ENCODE results near the gene BICD2.

BICD2 gene

DNA sequence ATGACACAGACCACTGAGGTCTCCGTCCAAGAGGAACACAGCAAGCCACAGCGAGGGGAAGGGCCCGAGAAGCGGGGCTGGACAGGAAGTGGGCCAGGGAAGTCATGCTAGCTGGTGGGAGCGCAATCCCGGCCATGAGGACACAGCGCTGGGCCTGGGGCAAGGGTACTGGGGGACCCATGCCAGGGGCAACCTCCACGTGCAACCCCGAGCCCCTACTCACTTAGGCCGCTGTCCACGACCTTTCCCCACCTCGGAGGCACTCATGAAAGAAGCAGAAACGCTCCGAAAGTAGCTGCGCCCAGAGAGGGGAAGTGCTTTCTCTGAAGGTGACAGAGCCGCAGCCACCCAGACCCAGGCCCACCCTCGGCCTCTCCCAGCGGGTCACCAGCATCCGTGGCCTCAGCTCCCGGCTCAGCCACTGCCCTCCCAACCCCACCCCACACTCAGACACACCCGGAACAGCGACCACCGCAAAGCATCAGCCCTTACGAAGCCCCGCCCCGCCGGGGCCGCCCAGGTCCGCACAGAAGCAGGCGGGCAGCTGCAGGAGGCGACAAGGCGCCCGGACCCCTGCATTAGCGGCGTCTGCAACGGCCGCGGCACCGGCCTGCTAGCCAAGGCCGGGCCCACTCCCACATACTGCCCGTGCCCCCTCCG is 782 bp downstream of the BICD2 start:
- Histone ChIP-seq H3K4me1 (ENCODE audit: control insufficient read depth in 2 of 2, insufficient read depth in 1 of 2, low read depth in 1 of 2, low read length in 2 of 2) (peaks cover 15 to 16% of the 10 kb centered on the region in 2 donors), H3K36me3 (replicated peaks in 1 of 2; ENCODE audit: control insufficient read depth in 2 of 2, insufficient read depth in 2 of 2, low read length in 2 of 2) (peaks cover 0 to 2% of the 10 kb centered on the region in 2 donors), H2BK120ac (ENCODE audit: low read depth, low read length) (no peak overlapping the region), H3K27me3 (ENCODE audit: control insufficient read depth in 3 of 3, insufficient read depth in 3 of 3, low read depth in 1 of 3, low read length in 3 of 3) (peaks cover 0 to 2% (median 0%) of the 10 kb centered on the region in 3 experiments), H2AK5ac (ENCODE audit: low read depth, low read length) (peak overlapping the region; percentile 89), H3K9me3 (replicated peaks in 1 of 2; ENCODE audit: control insufficient read depth in 2 of 2, insufficient read depth in 1 of 2, low read depth in 1 of 2, low read length in 2 of 2) (no peaks in the 10 kb centered on the region), H3K23ac (ENCODE audit: low read depth, low read length, poor library complexity) (peak overlapping the region; percentile 94), H3K18ac (ENCODE audit: low read length) (peak overlapping the region; percentile 63), H2BK5ac (ENCODE audit: low read length) (no peak overlapping the region), H3K79me1 (ENCODE audit: low read depth, low read length) (peaks cover 27% of the 10 kb centered on the region), H2AFZ (ENCODE audit: low read length) (peak overlapping the region; percentile 91), H2BK15ac (ENCODE audit: low read length) (no peak overlapping the region), H3K4me3 (ENCODE audit: low read length in 2 of 2) (peak overlapping the region; percentile 93), H3K14ac (ENCODE audit: low read length) (peak overlapping the region; percentile 95), H3K4ac (ENCODE audit: low read length) (no peak overlapping the region), H4K8ac (ENCODE audit: low read depth, low read length) (no peak overlapping the region), H2BK12ac (ENCODE audit: low read length) (no peak overlapping the region), H3K9ac (ENCODE audit: low read depth, low read length, poor library complexity) (peak overlapping the region; percentile 99), H3K27ac (replicated peaks; ENCODE audit: low read length) (no peak overlapping the region), H4K91ac (ENCODE audit: low read depth, low read length, poor library complexity) (no peak overlapping the region), H3K4me2 (ENCODE audit: insufficient read depth, low read length, poor library complexity, severe bottlenecking) (peak overlapping the region; percentile 94)
- DNase-seq (ENCODE audit: low spot score) = peak; percentile 35
- no CpG with 5 or more reads among the region's 42 CpGs for WGBS, 2 donors (ENCODE audit: extremely low coverage in 2 of 2, insufficient read length in 2 of 2, insufficient replicate concordance in 1 of 2)

- H3K36me3 ChIP-seq (replicated peaks in 1 of 2; ENCODE audit: control insufficient read depth in 2 of 2, insufficient read depth in 2 of 2, low read length in 2 of 2) = peaks cover 0 to 2% of the 10 kb centered on the region in 2 donors
- H3K4me2 ChIP-seq (ENCODE audit: insufficient read depth, low read length, poor library complexity, severe bottlenecking) = peak overlapping the region; percentile 94
- no peak overlapping the region for H2BK120ac ChIP-seq (ENCODE audit: low read depth, low read length)
- H3K18ac ChIP-seq (ENCODE audit: low read length) = peak overlapping the region; percentile 63
- H3K23ac ChIP-seq (ENCODE audit: low read depth, low read length, poor library complexity) = peak overlapping the region; percentile 94
- peak overlapping the region; percentile 89 for H2AK5ac ChIP-seq (ENCODE audit: low read depth, low read length)
- no peak overlapping the region for H2BK15ac ChIP-seq (ENCODE audit: low read length)
- no peak overlapping the region for H4K91ac ChIP-seq (ENCODE audit: low read depth, low read length, poor library complexity)
- H3K4me1 ChIP-seq (ENCODE audit: control insufficient read depth in 2 of 2, insufficient read depth in 1 of 2, low read depth in 1 of 2, low read length in 2 of 2) = peaks cover 15 to 16% of the 10 kb centered on the region in 2 donors
- no CpG with 5 or more reads among the region's 19 CpGs for WGBS, 2 donors (ENCODE audit: extremely low coverage in 2 of 2, insufficient read length in 2 of 2, insufficient replicate concordance in 1 of 2)
- H4K8ac ChIP-seq (ENCODE audit: low read depth, low read length) = no peak overlapping the region
- H3K79me1 ChIP-seq (ENCODE audit: low read depth, low read length) = peaks cover 27% of the 10 kb centered on the region
- peak overlapping the region; percentile 93 for H3K4me3 ChIP-seq (ENCODE audit: low read length in 2 of 2)
- no peaks in the 10 kb centered on the region for H3K27me3 ChIP-seq (ENCODE audit: control insufficient read depth in 3 of 3, insufficient read depth in 3 of 3, low read depth in 1 of 3, low read length in 3 of 3)
- H3K14ac ChIP-seq (ENCODE audit: low read length) = peak overlapping the region; percentile 95
- no peak overlapping the region for H2BK12ac ChIP-seq (ENCODE audit: low read length)
- no peak overlapping the region for H3K27ac ChIP-seq (replicated peaks; ENCODE audit: low read length)
- H2BK5ac ChIP-seq (ENCODE audit: low read length) = no peak overlapping the region
- peak overlapping the region; percentile 99 for H3K9ac ChIP-seq (ENCODE audit: low read depth, low read length, poor library complexity)
- H2AFZ ChIP-seq (ENCODE audit: low read length) = peak overlapping the region; percentile 91
- H3K9me3 ChIP-seq (replicated peaks in 1 of 2; ENCODE audit: control insufficient read depth in 2 of 2, insufficient read depth in 1 of 2, low read depth in 1 of 2, low read length in 2 of 2) = no peaks in the 10 kb centered on the region
- no peak for DNase-seq (ENCODE audit: low spot score)
- H3K4ac ChIP-seq (ENCODE audit: low read length) = no peak overlapping the region
Observed at GRCh38 chr9:92762781-92763708, 1.6 kb downstream of the BICD2 start.

DNA sequence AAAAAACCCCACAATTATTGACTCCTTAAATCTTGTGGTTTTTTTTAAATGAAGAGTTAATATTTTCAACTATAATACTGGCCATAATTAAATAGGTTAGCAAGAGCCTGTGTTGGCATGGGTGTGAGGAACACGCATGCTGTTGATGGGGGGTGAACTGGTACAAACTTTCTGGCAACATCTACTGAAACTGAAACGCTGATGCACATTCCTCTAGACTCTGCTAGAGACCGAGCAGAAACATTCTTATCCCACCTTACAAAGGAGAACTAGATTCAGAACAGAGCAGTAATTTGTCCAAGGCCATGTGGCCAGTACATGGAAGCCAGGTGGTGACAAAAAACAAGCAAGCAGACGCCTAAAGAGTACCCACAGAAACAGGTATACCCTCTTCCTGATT is 2.4 kb downstream of the BICD2 start:
- H2AFZ ChIP-seq (ENCODE audit: low read length) = no peak overlapping the region
- H3K4me2 ChIP-seq (ENCODE audit: insufficient read depth, low read length, poor library complexity, severe bottlenecking) = no peak overlapping the region
- H2BK15ac ChIP-seq (ENCODE audit: low read length) = no peak overlapping the region
- H3K4me1 ChIP-seq (ENCODE audit: control insufficient read depth in 2 of 2, insufficient read depth in 1 of 2, low read depth in 1 of 2, low read length in 2 of 2) = peaks cover 17 to 18% of the 10 kb centered on the region in 2 donors
- DNase-seq (ENCODE audit: low spot score) = no peak
- H3K27ac ChIP-seq (replicated peaks; ENCODE audit: low read length) = no peak overlapping the region
- H3K14ac ChIP-seq (ENCODE audit: low read length) = no peak overlapping the region
- no peaks in the 10 kb centered on the region for H3K9me3 ChIP-seq (replicated peaks in 1 of 2; ENCODE audit: control insufficient read depth in 2 of 2, insufficient read depth in 1 of 2, low read depth in 1 of 2, low read length in 2 of 2)
- H3K27me3 ChIP-seq (ENCODE audit: control insufficient read depth in 3 of 3, insufficient read depth in 3 of 3, low read depth in 1 of 3, low read length in 3 of 3) = no peaks in the 10 kb centered on the region
- no peak overlapping the region for H3K9ac ChIP-seq (ENCODE audit: low read depth, low read length, poor library complexity)
- no peak overlapping the region for H4K91ac ChIP-seq (ENCODE audit: low read depth, low read length, poor library complexity)
- H3K79me1 ChIP-seq (ENCODE audit: low read depth, low read length) = peaks cover 27% of the 10 kb centered on the region
- no peak overlapping the region for H2BK120ac ChIP-seq (ENCODE audit: low read depth, low read length)
- no peak overlapping the region for H3K23ac ChIP-seq (ENCODE audit: low read depth, low read length, poor library complexity)
- H2BK5ac ChIP-seq (ENCODE audit: low read length) = no peak overlapping the region
- H3K36me3 ChIP-seq (replicated peaks in 1 of 2; ENCODE audit: control insufficient read depth in 2 of 2, insufficient read depth in 2 of 2, low read length in 2 of 2) = peaks cover 0 to 2% of the 10 kb centered on the region in 2 donors
- no peak overlapping the region for H3K4ac ChIP-seq (ENCODE audit: low read length)
- no peak overlapping the region for H4K8ac ChIP-seq (ENCODE audit: low read depth, low read length)
- H2AK5ac ChIP-seq (ENCODE audit: low read depth, low read length) = no peak overlapping the region
- H2BK12ac ChIP-seq (ENCODE audit: low read length) = no peak overlapping the region
- no peak overlapping the region for H3K4me3 ChIP-seq (ENCODE audit: low read length in 2 of 2)
- no peak overlapping the region for H3K18ac ChIP-seq (ENCODE audit: low read length)
- no CpG with 5 or more reads among the region's 4 CpGs for WGBS, 2 donors (ENCODE audit: extremely low coverage in 2 of 2, insufficient read length in 2 of 2, insufficient replicate concordance in 1 of 2)

GRCh38 chr9:92761686-92762085 is 2.9 kb downstream of the BICD2 start:
- no peak overlapping the region for H4K91ac ChIP-seq (ENCODE audit: low read depth, low read length, poor library complexity)
- no peak overlapping the region for H3K4ac ChIP-seq (ENCODE audit: low read length)
- no peak overlapping the region for H3K27ac ChIP-seq (replicated peaks; ENCODE audit: low read length)
- no peak overlapping the region for H3K14ac ChIP-seq (ENCODE audit: low read length)
- H3K4me3 ChIP-seq (ENCODE audit: low read length in 2 of 2) = no peak overlapping the region
- H3K9ac ChIP-seq (ENCODE audit: low read depth, low read length, poor library complexity) = no peak overlapping the region
- no peak overlapping the region for H2BK12ac ChIP-seq (ENCODE audit: low read length)
- H3K36me3 ChIP-seq (replicated peaks in 1 of 2; ENCODE audit: control insufficient read depth in 2 of 2, insufficient read depth in 2 of 2, low read length in 2 of 2) = peaks cover 0 to 2% of the 10 kb centered on the region in 2 donors
- WGBS, 2 donors (ENCODE audit: extremely low coverage in 2 of 2, insufficient read length in 2 of 2, insufficient replicate concordance in 1 of 2) = no CpG with 5 or more reads among the region's 6 CpGs
- H2AFZ ChIP-seq (ENCODE audit: low read length) = no peak overlapping the region
- peak overlapping the region; percentile 1 for H2BK5ac ChIP-seq (ENCODE audit: low read length)
- DNase-seq (ENCODE audit: low spot score) = no peak
- no peak overlapping the region for H2BK120ac ChIP-seq (ENCODE audit: low read depth, low read length)
- no peak overlapping the region for H2BK15ac ChIP-seq (ENCODE audit: low read length)
- no peaks in the 10 kb centered on the region for H3K27me3 ChIP-seq (ENCODE audit: control insufficient read depth in 3 of 3, insufficient read depth in 3 of 3, low read depth in 1 of 3, low read length in 3 of 3)
- H3K18ac ChIP-seq (ENCODE audit: low read length) = no peak overlapping the region
- no peak overlapping the region for H4K8ac ChIP-seq (ENCODE audit: low read depth, low read length)
- peaks cover 17 to 18% of the 10 kb centered on the region in 2 donors for H3K4me1 ChIP-seq (ENCODE audit: control insufficient read depth in 2 of 2, insufficient read depth in 1 of 2, low read depth in 1 of 2, low read length in 2 of 2)
- peaks cover 27% of the 10 kb centered on the region for H3K79me1 ChIP-seq (ENCODE audit: low read depth, low read length)
- H2AK5ac ChIP-seq (ENCODE audit: low read depth, low read length) = no peak overlapping the region
- no peaks in the 10 kb centered on the region for H3K9me3 ChIP-seq (replicated peaks in 1 of 2; ENCODE audit: control insufficient read depth in 2 of 2, insufficient read depth in 1 of 2, low read depth in 1 of 2, low read length in 2 of 2)
- H3K4me2 ChIP-seq (ENCODE audit: insufficient read depth, low read length, poor library complexity, severe bottlenecking) = no peak overlapping the region
- no peak overlapping the region for H3K23ac ChIP-seq (ENCODE audit: low read depth, low read length, poor library complexity)

Measured in neuronal stem cell (in vitro differentiated cells).